ENCODE results near the gene SETD1B.

- TF ChIP-seq CTCF (IDR thresholded peaks at IDR 0.05; ENCODE audit: borderline replicate concordance, extremely low read depth, low read length, poor library complexity, severe bottlenecking): no peak
- TF ChIP-seq EZH2 (IDR thresholded peaks at IDR 0.05; ENCODE audit: borderline replicate concordance, low read depth, low read length, severe bottlenecking): no peak
These were observed 38.2 kb upstream of the SETD1B start for GRCh38 chr12:121765573-121765972.

Measured in DND-41 (cell line).